Panc1 (cell line): ENCODE data around the gene WRAP53. TPM values are rescaled to one million over a fixed set of nuclear protein-coding genes. Genes with fewer than 3 reads are reported as not detected.

Experiments
- ATAC-seq: fragments of 200-7000 bp; cut with Tn5 transposase; 2 replicates; pipeline ENCODE4 v1.9.1; 2020; ENCODE audit warnings: mild to moderate bottlenecking, moderate library complexity
- BruUV-seq: library from RNA; stranded (reverse); fragments of 400-500 nt; replicated peaks from 2 replicates; lab custom pipeline; 2021; lab: Mats Ljungman, UMichigan
- CTCF ChIA-PET: fragments of 300-600 bp; sonication (Branson Sonifier 250); formaldehyde crosslinking; loops from one replicate; lab custom pipeline; 2022; ENCODE audit warnings: antibody characterized with exemption; lab: Charles Lee
- POLR2A ChIA-PET: fragments of 300-600 bp; sonication (Branson Sonifier 250); formaldehyde crosslinking; loops from one replicate; lab custom pipeline; 2022; ENCODE audit warnings: antibody characterized with exemption; lab: Charles Lee
- DNase-seq: peaks from one replicate; pipeline ENCODE4 v3.0.0-alpha.2; 2010; ENCODE audit warnings: low read depth, low spot score
- H3K27ac ChIP-seq: 2 replicates; pipeline ENCODE4 v1.5.1; 2011; ENCODE audit warnings: mild to moderate bottlenecking, low read length, inconsistent platforms
- H3K27me3 ChIP-seq: fragments of 200-500 bp; sonication (Bioruptor generic); 2 replicates; pipeline ENCODE4 v1.6.0; 2014; ENCODE audit warnings: low read length, inconsistent platforms; ENCODE audit not compliant: control insufficient read depth, insufficient read depth
- H3K36me3 ChIP-seq: fragments of 200-500 bp; sonication (Bioruptor generic); 2 replicates; pipeline ENCODE4 v1.5.1; 2014; ENCODE audit warnings: inconsistent platforms, mild to moderate bottlenecking, low read length, moderate library complexity; ENCODE audit not compliant: control insufficient read depth, insufficient read depth
- H3K4me1 ChIP-seq: 2 replicates; pipeline ENCODE4 v1.5.1; 2011; ENCODE audit warnings: inconsistent platforms, mild to moderate bottlenecking, low read length, moderate library complexity; ENCODE audit not compliant: control insufficient read depth, insufficient read depth
- H3K4me3 ChIP-seq, 2 experiments: 2 replicates each; pipeline ENCODE4 v1.5.1; 2011 to 2012; ENCODE audit warnings: low read depth in 2 of 2, low read length in 2 of 2, mild to moderate bottlenecking in 2 of 2, inconsistent platforms in 1 of 2, moderate library complexity in 1 of 2
- H3K9me3 ChIP-seq: fragments of 200-500 bp; sonication (Bioruptor generic); 2 replicates; pipeline ENCODE4 v1.5.1; 2014; ENCODE audit warnings: low read depth, mild to moderate bottlenecking, inconsistent platforms, low read length, moderate library complexity; ENCODE audit not compliant: control insufficient read depth, insufficient read depth
- CTCF ChIP-seq: fragments of 450-650 bp; IDR thresholded peaks from 2 replicates; pipeline ENCODE4 v1.5.1; 2017; ENCODE audit warnings: mild to moderate bottlenecking
- POLR2AphosphoS5 ChIP-seq: IDR thresholded peaks from 2 replicates; pipeline ENCODE4 v1.6.1; 2012; ENCODE audit warnings: mild to moderate bottlenecking, low read depth, low read length, moderate library complexity
- REST ChIP-seq, 2 experiments: IDR thresholded peaks; 2 replicates each; pipeline ENCODE4 v1.6.1; 2011 to 2012; ENCODE audit warnings: low read depth in 2 of 2, control low read depth in 1 of 2, low read length in 1 of 2, mild to moderate bottlenecking in 1 of 2, moderate library complexity in 1 of 2; ENCODE audit not compliant: insufficient read depth in 1 of 2
- SIN3A ChIP-seq: IDR thresholded peaks from 2 replicates; pipeline ENCODE4 v1.6.1; 2012; ENCODE audit warnings: low read depth, mild to moderate bottlenecking, low read length, moderate library complexity, borderline replicate concordance; ENCODE audit not compliant: insufficient read depth
- TCF7L2 ChIP-seq: IDR thresholded peaks from 2 replicates; pipeline ENCODE4 v1.6.1; 2011; ENCODE audit warnings: mild to moderate bottlenecking, low read depth, low read length, inconsistent platforms
- in situ Hi-C: cut with HindIII; loops from 2 replicates; pipeline ENCODE4 v1.10.0; 2016; ENCODE audit warnings: low sequenced_read_pairs, low pct_unique_long_range_greater_than_20kb
- intact Hi-C: fragments of 100-400 bp; cut with micrococcal nuclease; formaldehyde crosslinking; loops from one replicate; pipeline ENCODE4 v1.10.0; 2022; ENCODE audit not compliant: unreplicated experiment
- total RNA-seq: library from RNA; stranded (reverse); gene quantifications from one replicate; pipeline ENCODE4 v1.2.1, GENCODE V29; 2021; ENCODE audit not compliant: unreplicated experiment

WRAP53 gene
- total RNA-seq, 1 experiment from 2014 or later: 27.0 TPM

GRCh38 chr17:7651665-7652387, 36.5 kb upstream of the WRAP53 start:
- ChIA-PET POLR2A (interaction anchor here (0.7 kb wide), 1 partner anchor 310 kb away, joined by 3 read pairs; no protein-coding TSS in a partner anchor), CTCF (interaction anchor here (1.2 kb wide), 1 partner anchor 36 kb away, joined by 3 read pairs; the partner anchor contains the start of gene TP53)
- in situ Hi-C loops: no loop called here
- no peaks in the 10 kb centered on the region for H3K4me1 ChIP-seq
- intact Hi-C loops: no loop called here
- no peak for DNase-seq
- no peaks in the 10 kb centered on the region for H3K36me3 ChIP-seq
- no peak for TF ChIP-seq TCF7L2
- H3K27ac ChIP-seq: no peak overlapping the region
- H3K9me3 ChIP-seq: no peaks in the 10 kb centered on the region
- H3K4me3 ChIP-seq: peak overlapping the region in 1 of 2 experiments; percentile 26; a peak in 2 of 4 replicates
- ATAC-seq: no peak
- no TSS peak for BruUV-seq
- peaks cover 2% of the 10 kb centered on the region; the same call in 1 of the 2 replicates for H3K27me3 ChIP-seq

GRCh38 chr17:7652388-7653356, 35.6 kb upstream of the WRAP53 start:
- in situ Hi-C loops: no loop called here
- H3K9me3 ChIP-seq: no peaks in the 10 kb centered on the region
- H3K4me3 ChIP-seq: no peak overlapping the region
- no TSS peak for BruUV-seq
- H3K27me3 ChIP-seq: peaks cover 2% of the 10 kb centered on the region; the same call in 1 of the 2 replicates
- H3K27ac ChIP-seq: no peak overlapping the region
- intact Hi-C loops: no loop called here
- DNase-seq: no peak
- no peak for ATAC-seq
- ChIA-PET POLR2A (no interaction called here), CTCF (no interaction called here)
- no peaks in the 10 kb centered on the region for H3K36me3 ChIP-seq
- TF ChIP-seq SIN3A: no peak
- TF ChIP-seq POLR2AphosphoS5: no peak
- TF ChIP-seq REST (IDR thresholded peaks at IDR 0.05; ENCODE audit: insufficient read depth in 1 of 2, low read depth in 2 of 2, low read length in 1 of 2): no peak
- no peak for TF ChIP-seq CTCF
- no peak for TF ChIP-seq TCF7L2
- H3K4me1 ChIP-seq: no peaks in the 10 kb centered on the region; the same call in 1 of the 2 replicates
